ENCODE measurements around the gene ARMC9.
"Not testable (repeated sequence)": the region's sequence is repeated elsewhere in the genome, so short reads cannot be mapped to it uniquely, and the experiment has no call there.

ARMC9 gene

DNA sequence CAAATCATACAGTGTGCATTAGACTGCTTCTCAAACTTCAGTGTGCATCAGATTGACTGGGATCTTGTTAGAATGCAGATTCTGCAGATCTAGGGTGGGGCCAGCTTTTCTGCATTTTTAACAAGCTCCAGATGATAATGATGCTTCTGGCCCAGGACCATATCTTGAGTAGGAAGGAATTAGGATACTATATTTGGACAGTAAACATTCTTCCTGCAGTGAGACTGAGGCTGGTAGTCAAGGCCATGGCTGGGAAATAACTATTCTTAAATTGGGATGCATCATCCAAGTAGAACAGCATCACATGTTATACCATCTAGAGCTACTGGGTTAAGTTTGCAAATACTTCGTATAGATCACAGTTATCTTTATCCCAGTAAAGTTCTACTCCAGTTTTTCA is 28.4 kb upstream of the ARMC9 start:
- ChIA-PET CTCF (interaction anchor here (1.1 to 1.3 kb wide), 3 partner anchors 10 to 111 kb away, joined by 3 read pairs; no protein-coding TSS in a partner anchor), POLR2A (no interaction called here)
- no peak for DNase-seq (ENCODE audit: extremely low spot score)
- TF ChIP-seq, protein P1, sequence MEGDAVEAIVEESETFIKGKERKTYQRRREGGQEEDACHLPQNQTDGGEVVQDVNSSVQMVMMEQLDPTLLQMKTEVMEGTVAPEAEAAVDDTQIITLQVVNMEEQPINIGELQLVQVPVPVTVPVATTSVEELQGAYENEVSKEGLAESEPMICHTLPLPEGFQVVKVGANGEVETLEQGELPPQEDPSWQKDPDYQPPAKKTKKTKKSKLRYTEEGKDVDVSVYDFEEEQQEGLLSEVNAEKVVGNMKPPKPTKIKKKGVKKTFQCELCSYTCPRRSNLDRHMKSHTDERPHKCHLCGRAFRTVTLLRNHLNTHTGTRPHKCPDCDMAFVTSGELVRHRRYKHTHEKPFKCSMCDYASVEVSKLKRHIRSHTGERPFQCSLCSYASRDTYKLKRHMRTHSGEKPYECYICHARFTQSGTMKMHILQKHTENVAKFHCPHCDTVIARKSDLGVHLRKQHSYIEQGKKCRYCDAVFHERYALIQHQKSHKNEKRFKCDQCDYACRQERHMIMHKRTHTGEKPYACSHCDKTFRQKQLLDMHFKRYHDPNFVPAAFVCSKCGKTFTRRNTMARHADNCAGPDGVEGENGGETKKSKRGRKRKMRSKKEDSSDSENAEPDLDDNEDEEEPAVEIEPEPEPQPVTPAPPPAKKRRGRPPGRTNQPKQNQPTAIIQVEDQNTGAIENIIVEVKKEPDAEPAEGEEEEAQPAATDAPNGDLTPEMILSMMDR (IDR thresholded peaks at IDR 0.05; ENCODE audit: control extremely low read depth, extremely low read depth, low read depth, missing control alignments): no peak

DNA sequence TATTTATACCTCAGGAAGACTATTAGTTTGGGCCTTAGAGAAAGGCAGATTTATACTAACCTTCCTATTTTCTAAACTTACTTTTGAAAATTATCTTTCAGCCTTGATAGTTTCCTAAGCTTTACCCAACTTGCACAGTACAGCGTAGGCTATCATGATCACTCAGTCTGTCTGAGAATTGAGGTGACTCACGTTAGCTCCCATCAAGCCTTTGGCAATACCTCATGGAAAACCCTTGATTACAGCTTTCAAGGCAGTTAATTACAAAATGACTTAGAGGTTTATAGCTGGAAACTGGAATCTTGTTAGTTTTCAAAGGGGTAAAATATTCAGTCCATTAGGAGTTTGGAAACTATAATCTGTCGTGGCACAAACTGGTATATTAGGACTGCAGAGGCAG is 26.4 kb upstream of the ARMC9 start:
- no peak for DNase-seq (ENCODE audit: extremely low spot score)
- POLR2A ChIA-PET: interaction anchor here (0.6 kb wide), 1 partner anchor 337 kb away, joined by 7 read pairs; no protein-coding TSS in a partner anchor
- TF ChIP-seq, protein P1 (IDR thresholded peaks at IDR 0.05; ENCODE audit: control extremely low read depth, extremely low read depth, low read depth, missing control alignments): no peak
- CTCF ChIA-PET: interaction anchor here (0.7 to 1.0 kb wide), 2 partner anchors 10 to 23 kb away, joined by 3 read pairs; no protein-coding TSS in a partner anchor

DNA sequence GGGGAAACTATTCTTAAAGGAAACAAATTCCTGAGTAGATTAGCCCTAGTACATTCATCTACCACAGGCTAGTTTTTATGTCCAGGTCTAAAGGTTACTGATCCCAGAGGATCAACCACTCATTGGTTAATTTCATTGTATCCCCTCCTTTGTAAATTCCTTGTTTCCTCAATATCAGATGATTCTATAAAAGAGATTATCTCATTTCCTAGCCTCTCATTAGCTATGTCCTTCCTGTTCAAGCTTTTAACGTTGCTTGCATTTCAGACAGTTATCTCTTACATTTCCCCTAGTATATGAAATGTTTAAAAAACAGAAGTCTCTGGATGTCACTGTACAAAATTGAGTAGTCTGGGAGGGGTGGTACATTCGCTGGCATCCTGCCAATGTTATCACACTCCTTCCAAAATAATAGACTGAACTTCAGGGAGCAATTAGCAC is 24.2 kb upstream of the ARMC9 start:
- TF ChIP-seq, protein P1 (IDR thresholded peaks at IDR 0.05; ENCODE audit: control extremely low read depth, extremely low read depth, low read depth, missing control alignments): no peak
- no peak for DNase-seq (ENCODE audit: extremely low spot score)
- CTCF ChIA-PET: interaction anchor here (0.8 to 2.3 kb wide), 5 partner anchors 26 to 308 kb away, joined by 3 to 7 read pairs (median 3); partner anchors contain the start of gene HTR2B
- POLR2A ChIA-PET: no interaction called here

DNA sequence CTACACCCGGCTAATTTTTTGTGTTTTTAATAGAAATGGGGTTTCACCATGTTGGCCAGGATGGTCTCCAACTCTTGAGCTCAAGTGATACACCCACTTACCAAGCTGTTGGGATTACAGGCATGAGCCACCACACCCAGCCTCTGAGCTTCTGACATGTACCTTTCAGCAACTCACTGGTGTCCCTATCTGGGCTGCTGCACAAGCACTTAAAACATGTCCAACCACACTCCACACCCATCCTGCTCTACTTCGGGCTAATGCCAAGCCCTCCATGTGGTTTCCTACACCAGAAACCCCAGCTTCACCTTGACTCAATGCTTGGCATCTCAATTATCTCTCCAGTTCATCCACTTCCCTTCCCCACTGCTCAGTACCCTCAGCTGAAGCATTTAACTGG is 22.4 kb upstream of the ARMC9 start:
- TF ChIP-seq, protein P1 (IDR thresholded peaks at IDR 0.05; ENCODE audit: control extremely low read depth, extremely low read depth, low read depth, missing control alignments): no peak
- ChIA-PET CTCF (interaction anchor here (1.0 kb wide), 1 partner anchor 8 kb away, joined by 4 read pairs; no protein-coding TSS in a partner anchor), POLR2A (interaction anchor here (0.8 kb wide), 1 partner anchor 21 kb away, joined by 3 read pairs; no protein-coding TSS in a partner anchor)
- no peak for DNase-seq (ENCODE audit: extremely low spot score)

DNA sequence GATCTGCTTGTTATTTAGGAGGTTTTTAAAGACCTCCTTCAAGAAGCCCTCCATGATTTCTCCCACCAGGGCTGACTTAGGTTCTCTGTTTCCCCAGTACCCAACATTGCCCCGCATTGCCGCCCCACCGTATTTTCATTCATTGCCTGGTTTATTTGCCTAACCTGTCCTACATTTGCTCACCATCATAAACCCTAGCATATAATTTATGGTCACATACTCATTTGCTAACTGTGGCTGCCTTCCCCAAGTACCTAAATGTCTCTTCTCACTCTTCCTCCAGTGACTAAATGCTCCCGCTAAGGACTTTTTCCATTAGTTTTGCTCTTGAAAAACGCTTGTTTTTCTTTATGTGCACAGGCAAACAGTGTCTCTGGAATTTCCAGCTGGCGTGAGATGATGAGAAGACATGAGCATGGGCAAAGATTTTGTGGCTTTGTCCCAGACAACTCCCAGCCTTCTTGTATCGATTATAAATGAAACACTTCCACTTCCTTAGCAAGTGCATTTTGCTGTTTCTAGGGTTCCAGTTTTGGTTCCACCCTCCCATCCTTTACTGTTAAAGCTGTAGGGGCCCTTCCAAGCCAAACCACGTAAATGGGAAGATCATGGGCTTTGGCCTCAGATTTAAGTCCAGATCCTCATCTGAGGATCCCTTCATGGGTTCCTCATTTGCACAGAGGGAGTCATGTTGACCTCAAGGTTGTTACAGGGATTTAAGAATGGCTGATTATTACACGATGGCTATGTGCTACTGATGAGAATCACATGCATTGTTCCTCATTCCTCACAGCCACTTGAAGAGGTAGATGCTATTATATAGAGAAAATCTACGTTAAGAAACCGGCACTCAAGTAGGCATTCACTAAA is 21.0 kb upstream of the ARMC9 start:
- TF ChIP-seq, protein P1 (IDR thresholded peaks at IDR 0.05; ENCODE audit: control extremely low read depth, extremely low read depth, low read depth, missing control alignments): no peak
- CTCF ChIA-PET: no interaction called here
- POLR2A ChIA-PET: interaction anchor here (0.6 kb wide), 1 partner anchor 187 kb away, joined by 6 read pairs; no protein-coding TSS in a partner anchor
- DNase-seq (ENCODE audit: extremely low spot score): no peak

DNA sequence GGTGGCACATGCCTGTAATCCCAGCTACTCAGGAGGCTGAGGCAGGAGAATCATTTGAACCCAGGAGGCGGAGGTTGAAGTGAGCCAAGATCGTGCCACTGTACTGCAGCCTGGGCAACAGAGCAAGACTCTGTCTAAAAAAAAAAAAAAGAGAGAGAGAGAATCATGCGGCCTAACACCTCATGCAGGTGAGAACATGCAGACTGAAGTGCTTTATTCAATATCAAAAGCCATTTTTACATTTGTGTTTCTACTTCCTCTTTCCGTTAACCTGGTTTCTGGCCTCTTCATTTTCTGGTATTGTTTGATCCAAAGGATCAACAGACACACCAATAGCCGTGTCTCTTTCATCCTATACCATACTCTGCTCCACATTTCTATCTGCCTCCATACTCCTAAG is 19.6 kb upstream of the ARMC9 start:
- POLR2A ChIA-PET; DNase-seq (ENCODE audit: extremely low spot score); CTCF ChIA-PET: not testable (repeated sequence)

Measured in GM10248 (cell line).